ENCODE measurements around the gene NOC2L. TPM values are rescaled to one million over a fixed set of nuclear protein-coding genes. Genes with fewer than 3 reads are reported as not detected.
A peak's percentile ranks its signal among the peaks of the same experiment; 100 is the strongest.

The NOC2L gene
- total RNA-seq, 1 experiment from 2014 or later = 287 TPM

DNA sequence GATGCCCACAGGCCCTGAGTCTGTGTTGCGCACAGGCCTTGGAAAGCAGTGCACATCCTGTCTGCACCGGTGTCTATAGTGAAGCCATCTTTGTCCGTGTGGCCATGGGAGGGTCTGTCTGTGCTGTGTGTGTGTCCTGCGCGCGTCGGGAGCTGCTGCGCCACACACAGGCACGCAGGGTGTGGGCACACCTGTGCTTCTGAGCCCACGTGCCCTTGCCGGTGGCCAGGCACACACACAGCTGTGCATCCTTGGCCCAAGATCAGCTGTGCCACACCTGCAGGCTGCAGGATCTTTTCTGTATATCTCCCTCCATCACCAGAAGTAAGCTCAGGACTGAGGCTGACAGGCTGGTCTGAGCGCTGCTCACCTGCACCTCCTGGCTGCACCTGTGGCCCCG is 38.5 kb downstream of the NOC2L start:
- DNase-seq = no peak
- Histone ChIP-seq H3K4me3 (ENCODE audit: insufficient read depth, low read depth, low read length) (no peak overlapping the region), H3K36me3 (replicated peaks; ENCODE audit: control insufficient read depth, insufficient read depth, low read length) (no peaks in the 10 kb centered on the region), H3K27me3 (ENCODE audit: control insufficient read depth, insufficient read depth, low read length) (peaks cover 78% of the 10 kb centered on the region)

DNA sequence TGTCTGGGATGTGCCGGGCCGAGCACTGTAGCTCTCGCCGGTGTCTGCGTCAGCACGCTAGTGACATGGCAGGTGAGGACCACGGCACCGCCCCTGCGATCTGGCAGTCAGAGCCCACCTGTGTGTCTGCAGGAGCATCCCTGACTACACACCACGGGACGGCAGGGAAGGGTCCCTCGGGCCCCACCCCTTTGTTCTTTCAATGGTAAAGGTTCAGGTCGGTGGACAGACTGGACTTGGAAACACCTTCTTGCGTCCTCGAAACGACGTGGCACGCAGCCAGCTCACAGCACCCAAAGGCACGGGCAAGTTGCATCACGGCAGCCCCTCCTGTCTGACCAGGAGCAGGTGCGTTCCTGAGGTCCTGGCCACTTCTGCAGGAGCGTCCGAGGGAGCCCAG is 39.0 kb downstream of the NOC2L start:
- DNase-seq = no peak
- H3K27me3 ChIP-seq (ENCODE audit: control insufficient read depth, insufficient read depth, low read length) = peaks cover 76% of the 10 kb centered on the region
- H3K36me3 ChIP-seq (replicated peaks; ENCODE audit: control insufficient read depth, insufficient read depth, low read length) = no peaks in the 10 kb centered on the region
- no peak overlapping the region for H3K4me3 ChIP-seq (ENCODE audit: insufficient read depth, low read depth, low read length)

DNA sequence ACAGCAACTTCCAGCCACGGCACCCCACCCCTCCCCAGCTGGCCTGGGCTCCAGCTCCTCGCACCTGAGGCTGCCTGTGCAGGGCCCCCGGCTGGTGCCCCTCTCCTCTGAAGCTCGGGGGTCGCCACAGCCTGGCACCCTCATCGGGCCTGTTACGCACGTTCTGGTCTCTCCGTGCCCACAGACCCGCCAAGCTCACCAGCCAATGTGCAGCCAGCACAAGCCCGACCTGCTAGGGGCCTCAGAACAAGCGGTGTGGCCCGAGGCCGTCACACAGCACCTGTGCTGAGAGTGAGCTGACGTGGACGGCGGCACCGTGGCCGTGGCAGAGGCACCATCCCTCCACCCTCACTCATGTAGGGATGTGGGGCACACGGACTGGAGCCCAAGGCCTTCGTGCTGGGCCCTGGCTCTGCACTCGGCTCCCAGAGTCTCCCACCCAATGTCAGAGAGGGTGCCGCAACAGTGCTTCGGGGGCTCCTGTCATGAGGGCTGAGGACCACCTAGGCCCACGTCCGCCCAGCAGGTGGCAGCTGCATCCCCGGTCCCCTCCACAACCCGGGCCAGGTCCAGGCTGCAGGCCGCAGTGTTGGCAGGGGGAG is 39.7 kb downstream of the NOC2L start:
- no peak overlapping the region for H3K4me3 ChIP-seq (ENCODE audit: insufficient read depth, low read depth, low read length)
- H3K27me3 ChIP-seq (ENCODE audit: control insufficient read depth, insufficient read depth, low read length) = peaks cover 70% of the 10 kb centered on the region
- DNase-seq = no peak
- no peaks in the 10 kb centered on the region for H3K36me3 ChIP-seq (replicated peaks; ENCODE audit: control insufficient read depth, insufficient read depth, low read length)

DNA sequence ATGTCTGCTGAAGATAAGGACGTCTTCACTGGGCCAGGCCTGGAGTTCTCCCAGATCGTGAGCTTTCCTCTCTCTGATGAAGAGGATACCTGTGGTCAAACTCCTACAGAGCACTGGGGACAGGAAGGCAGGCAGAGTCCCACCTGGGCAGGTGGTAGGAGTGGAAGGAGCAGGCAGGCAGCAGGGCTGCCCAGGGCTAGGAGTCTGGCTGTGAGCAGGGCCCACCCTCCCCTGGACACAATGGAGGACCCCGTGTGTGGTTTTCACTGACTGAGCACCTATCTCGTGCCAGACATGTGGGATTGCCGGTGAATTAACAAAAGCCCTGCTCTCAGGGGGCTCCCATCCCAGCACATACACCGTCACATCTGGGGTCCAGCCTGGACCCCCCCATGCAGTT is 40.2 kb downstream of the NOC2L start:
- H3K36me3 ChIP-seq (replicated peaks; ENCODE audit: control insufficient read depth, insufficient read depth, low read length) = no peaks in the 10 kb centered on the region
- H3K4me3 ChIP-seq (ENCODE audit: insufficient read depth, low read depth, low read length) = no peak overlapping the region
- H3K27me3 ChIP-seq (ENCODE audit: control insufficient read depth, insufficient read depth, low read length) = peaks cover 68% of the 10 kb centered on the region
- DNase-seq = no peak

GRCh38 chr1:918353-918752 is 40.7 kb downstream of the NOC2L start:
- no peak overlapping the region for H3K4me3 ChIP-seq (ENCODE audit: insufficient read depth, low read depth, low read length)
- H3K36me3 ChIP-seq (replicated peaks; ENCODE audit: control insufficient read depth, insufficient read depth, low read length) = no peaks in the 10 kb centered on the region
- DNase-seq = no peak
- H3K27me3 ChIP-seq (ENCODE audit: control insufficient read depth, insufficient read depth, low read length) = peaks cover 68% of the 10 kb centered on the region

- DNase-seq = no peak
- Histone ChIP-seq H3K27me3 (ENCODE audit: control insufficient read depth, insufficient read depth, low read length) (peaks cover 65% of the 10 kb centered on the region), H3K36me3 (replicated peaks; ENCODE audit: control insufficient read depth, insufficient read depth, low read length) (no peaks in the 10 kb centered on the region), H3K4me3 (ENCODE audit: insufficient read depth, low read depth, low read length) (no peak overlapping the region)
Observed at GRCh38 chr1:917466-918091, 41.5 kb downstream of the NOC2L start.

- Histone ChIP-seq H3K36me3 (replicated peaks; ENCODE audit: control insufficient read depth, insufficient read depth, low read length) (no peaks in the 10 kb centered on the region), H3K27me3 (ENCODE audit: control insufficient read depth, insufficient read depth, low read length) (peaks cover 65% of the 10 kb centered on the region), H3K4me3 (ENCODE audit: insufficient read depth, low read depth, low read length) (no peak overlapping the region)
- DNase-seq = no peak
Observed at GRCh38 chr1:917076-917459, 42.0 kb downstream of the NOC2L start.

GRCh38 chr1:916173-917075 is 42.6 kb downstream of the NOC2L start:
- peaks cover 59% of the 10 kb centered on the region for H3K27me3 ChIP-seq (ENCODE audit: control insufficient read depth, insufficient read depth, low read length)

GRCh38 chr1:915295-916172 is 43.5 kb downstream of the NOC2L start:
- Histone ChIP-seq H3K36me3 (replicated peaks; ENCODE audit: control insufficient read depth, insufficient read depth, low read length) (no peaks in the 10 kb centered on the region), H3K4me3 (ENCODE audit: insufficient read depth, low read depth, low read length) (no peak overlapping the region), H3K27me3 (ENCODE audit: control insufficient read depth, insufficient read depth, low read length) (peaks cover 51% of the 10 kb centered on the region)
- peak; percentile 56 for DNase-seq

More at GRCh38 chr1:916173-917075, 42.6 kb downstream of the NOC2L start:
- DNase-seq = no peak
- Histone ChIP-seq H3K4me3 (ENCODE audit: insufficient read depth, low read depth, low read length) (no peak overlapping the region), H3K36me3 (replicated peaks; ENCODE audit: control insufficient read depth, insufficient read depth, low read length) (no peaks in the 10 kb centered on the region)

DNA sequence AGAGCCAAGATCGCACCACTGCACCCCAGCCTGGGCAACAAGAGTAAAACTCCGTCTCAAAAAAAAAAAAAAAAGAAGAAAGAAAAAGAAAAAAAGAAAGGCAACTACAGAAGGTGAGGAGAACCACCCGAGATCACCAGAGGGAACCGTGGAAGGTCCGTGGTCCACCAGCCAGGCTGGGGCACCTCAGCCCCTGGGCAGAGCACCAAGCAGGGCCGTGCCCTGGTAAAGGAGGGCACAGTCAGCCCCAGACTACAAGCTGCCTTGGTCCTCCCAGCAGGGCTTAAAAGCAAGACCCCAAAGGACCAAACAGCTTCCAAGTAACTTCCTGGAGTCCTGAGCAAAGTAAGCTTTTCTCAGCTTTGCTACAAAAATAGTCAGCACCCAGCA is 44.2 kb downstream of the NOC2L start:
- peaks cover 44% of the 10 kb centered on the region for H3K27me3 ChIP-seq (ENCODE audit: control insufficient read depth, insufficient read depth, low read length)
- peak; percentile 43 for DNase-seq
- no peaks in the 10 kb centered on the region for H3K36me3 ChIP-seq (replicated peaks; ENCODE audit: control insufficient read depth, insufficient read depth, low read length)
- H3K4me3 ChIP-seq (ENCODE audit: insufficient read depth, low read depth, low read length) = no peak overlapping the region

DNA sequence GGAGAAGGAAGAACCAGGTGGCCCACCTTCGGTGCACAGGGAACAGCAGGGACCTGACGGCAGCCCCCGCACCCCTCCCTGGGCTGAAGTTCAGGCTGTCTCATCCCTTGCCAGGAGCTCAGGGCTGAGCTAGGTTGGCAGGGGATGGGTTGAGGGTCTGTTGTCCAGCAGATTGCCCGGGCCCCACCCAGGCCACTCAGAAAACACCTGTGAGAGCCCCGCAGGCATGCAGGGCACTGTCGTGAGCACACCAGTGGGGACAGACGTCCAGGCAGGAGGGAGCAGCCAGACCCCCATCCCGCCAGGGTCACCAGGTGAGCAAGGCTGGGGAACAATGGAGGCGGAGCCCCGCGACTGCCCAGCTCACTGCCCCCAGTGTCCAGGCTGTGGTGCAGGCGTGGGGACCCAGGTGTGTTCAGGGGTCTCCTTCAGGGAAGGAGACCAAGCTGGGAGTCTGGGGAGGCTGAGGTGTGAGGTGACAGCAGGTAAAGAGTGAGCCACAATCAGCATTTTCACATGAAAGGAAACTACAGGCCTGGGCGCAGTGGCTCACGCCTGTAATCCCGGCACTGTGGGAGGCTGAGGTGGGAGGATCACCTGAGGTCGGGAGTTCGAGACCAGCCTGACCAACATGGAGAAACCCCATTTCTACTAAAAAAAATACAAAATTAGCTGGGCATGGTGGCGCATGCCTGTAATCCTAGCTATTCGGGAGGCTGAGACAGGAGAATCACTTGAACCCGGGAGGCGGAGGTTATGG is 44.7 kb downstream of the NOC2L start:
- no peaks in the 10 kb centered on the region for H3K36me3 ChIP-seq (replicated peaks; ENCODE audit: control insufficient read depth, insufficient read depth, low read length)
- peak; percentile 57 for DNase-seq
- peaks cover 40% of the 10 kb centered on the region for H3K27me3 ChIP-seq (ENCODE audit: control insufficient read depth, insufficient read depth, low read length)
- H3K4me3 ChIP-seq (ENCODE audit: insufficient read depth, low read depth, low read length) = no peak overlapping the region

- Histone ChIP-seq H3K36me3 (replicated peaks; ENCODE audit: control insufficient read depth, insufficient read depth, low read length) (no peaks in the 10 kb centered on the region), H3K27me3 (ENCODE audit: control insufficient read depth, insufficient read depth, low read length) (peaks cover 38% of the 10 kb centered on the region), H3K4me3 (ENCODE audit: insufficient read depth, low read depth, low read length) (no peak overlapping the region)
- peak; percentile 51 for DNase-seq
Observed at GRCh38 chr1:913491-914130, 45.4 kb downstream of the NOC2L start.

DNA sequence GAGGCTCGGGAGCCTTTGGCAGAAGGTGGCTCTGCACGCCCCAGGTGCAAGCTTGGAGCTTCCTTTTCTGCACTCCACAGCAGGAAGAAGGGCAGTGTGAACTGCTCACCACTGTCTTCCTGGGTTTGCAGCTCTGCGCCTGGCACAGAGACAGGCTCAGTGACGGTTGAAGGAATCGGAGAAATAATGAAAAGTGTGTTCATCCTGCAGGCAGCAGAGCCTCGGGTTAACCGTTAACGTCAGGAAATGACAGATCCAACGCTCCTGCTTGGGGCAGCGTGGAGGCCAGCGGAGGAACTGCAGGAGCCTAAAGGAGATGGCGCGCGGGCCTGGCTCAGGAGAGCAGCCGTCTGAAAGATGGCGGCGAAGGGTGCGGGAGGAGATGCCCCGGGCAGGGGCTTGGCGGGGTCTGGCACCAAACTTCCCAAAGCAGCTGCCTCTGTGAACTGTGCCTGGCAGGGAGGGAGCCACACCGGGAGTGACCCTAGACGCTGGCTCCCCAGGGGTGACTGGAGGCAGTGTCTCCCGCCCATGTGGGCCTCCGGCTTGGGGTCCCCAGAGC is 46.2 kb downstream of the NOC2L start:
- peak; percentile 90 for DNase-seq
- Histone ChIP-seq H3K27me3 (ENCODE audit: control insufficient read depth, insufficient read depth, low read length) (peaks cover 32% of the 10 kb centered on the region), H3K4me3 (ENCODE audit: insufficient read depth, low read depth, low read length) (no peak overlapping the region), H3K36me3 (replicated peaks; ENCODE audit: control insufficient read depth, insufficient read depth, low read length) (no peaks in the 10 kb centered on the region)
